Measurements from ENCODE around the gene TMEM161A.
"Not testable (repeated sequence)": the region's sequence is repeated elsewhere in the genome, so short reads cannot be mapped to it uniquely, and the experiment has no call there.

Gene TMEM161A

DNA sequence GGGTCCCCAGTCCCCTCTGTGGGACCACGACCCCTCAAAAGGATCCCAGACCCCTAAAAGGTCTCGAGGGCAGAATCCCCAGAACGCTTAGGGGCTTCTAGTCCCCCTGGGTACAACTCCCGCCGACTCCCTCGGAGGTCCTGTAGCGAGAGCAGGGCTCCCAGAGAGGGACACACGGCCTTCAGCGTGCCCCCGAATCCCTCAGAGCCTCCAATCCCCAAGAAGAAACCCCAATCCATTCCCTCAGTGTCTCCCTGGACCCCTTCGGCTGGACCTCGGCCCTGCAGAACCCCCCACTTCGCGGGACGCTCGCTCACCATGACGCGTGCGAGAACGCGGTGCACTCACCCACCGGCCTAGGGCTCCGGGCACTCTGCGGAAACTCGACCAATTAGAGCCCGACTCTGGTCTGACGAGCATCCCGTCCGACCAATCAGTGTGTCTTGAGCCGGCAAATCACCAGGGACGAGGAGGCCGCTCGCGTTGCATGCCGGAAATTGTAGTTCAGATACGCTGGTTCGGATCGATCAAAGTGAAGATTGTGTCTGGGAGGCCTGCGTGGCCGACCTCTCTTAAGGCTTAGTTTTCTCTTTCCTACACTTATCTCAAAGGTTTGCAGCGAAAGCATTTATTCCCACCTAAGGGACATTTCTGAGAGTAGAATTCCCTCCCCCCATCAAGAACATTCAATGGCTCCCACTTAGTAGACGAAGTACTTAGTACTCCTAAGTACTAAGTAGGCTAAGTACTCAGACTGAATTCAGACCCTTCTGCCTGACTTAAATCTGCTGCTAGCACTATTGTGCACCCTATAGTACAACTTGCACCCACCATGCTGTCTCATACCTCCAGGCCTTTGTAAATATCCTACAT lies at the start of gene TMEM161A:
TMEM161A (minus strand) TSS at position 370 of the 873 bp plus-strand sequence; CDS start at position 320, 50 bp downstream.
- peak; percentile 94 for DNase-seq

DNA sequence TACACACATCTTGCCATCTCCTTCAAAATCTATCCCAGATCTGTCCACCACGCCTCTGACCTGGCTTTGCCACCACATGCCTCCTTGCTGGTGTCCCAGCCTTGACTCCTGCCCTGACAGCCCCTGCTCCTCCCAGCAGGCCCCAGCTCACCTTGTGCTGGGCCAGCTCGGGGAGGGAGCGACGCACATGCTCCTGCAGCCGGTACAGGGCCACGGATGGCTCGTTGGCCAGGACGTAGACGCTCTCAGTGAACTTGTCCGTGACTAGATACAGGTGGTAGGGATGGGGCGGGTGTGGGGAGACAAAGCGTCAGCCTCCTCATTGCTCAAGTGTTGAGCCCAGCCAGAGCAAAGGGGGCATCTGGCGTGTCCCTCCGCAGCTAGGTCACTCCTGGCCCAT lies 48.5 kb upstream of the TMEM161A start:
- no peak for DNase-seq

DNA sequence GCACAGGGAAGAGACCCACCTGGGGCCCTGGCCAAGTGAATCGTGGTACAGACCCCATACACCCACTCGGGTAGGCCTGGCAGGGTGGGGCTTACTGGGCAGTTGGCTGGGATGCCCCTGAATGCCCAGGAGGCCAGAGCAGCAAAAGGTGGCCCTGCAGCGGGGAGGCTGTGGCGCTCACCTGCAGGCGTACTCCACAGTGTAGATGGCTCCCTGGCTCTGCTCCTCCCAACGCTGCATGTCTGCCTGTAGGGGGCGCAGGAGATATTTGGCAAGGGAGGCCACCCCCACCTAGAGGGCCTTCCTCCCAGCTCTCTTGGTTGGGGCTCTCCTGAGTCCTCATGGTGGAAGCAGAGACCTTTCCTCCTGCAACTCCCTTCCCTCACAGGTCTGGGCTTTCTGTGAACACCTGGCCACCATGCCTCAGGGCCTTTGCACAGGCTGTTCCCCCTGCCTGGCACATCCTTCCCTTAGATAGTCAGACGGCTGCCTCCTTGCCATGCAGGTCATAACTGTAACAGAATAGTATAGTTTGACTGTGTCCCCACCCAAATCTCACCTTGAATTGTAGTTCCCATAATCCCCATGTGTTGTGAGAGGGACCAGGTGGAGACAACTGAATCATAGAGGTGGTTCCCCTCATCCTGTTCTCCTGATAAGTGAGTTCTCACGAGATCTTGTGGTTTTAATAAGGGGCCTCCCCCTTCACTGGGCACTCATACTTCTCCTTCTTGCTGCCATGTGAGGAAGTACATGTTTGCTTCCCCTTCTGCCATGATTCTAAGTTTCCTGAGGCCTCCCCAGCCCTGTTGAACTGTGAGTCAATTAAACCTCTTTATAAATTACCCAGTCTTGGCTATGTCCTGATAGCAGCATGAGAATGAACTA lies 47.8 kb upstream of the TMEM161A start:
- peak; percentile 60 for DNase-seq

DNA sequence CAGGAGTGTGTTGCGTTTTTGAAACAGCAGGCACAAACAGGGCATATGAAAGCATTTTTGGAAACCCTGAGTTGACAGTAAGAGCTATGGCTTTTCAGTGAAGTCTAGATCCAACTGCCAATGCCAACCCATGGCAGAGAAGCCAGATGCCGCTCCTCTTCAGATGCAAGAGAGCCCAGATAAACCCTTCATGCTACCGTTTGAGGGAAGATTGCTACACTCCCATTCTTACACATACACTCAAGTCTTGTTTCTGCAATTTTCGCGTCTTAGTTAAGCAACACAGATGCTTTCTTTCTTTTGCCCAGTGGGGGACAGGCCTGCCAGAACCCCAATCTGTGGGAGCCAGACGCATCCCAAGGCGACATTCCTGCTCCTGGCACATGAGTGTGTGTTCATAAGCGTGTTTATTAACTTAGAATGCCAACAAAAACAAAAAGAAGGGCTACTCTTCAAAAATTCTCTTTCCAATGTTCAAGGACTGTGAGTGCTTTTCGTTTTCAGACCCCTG lies 43.3 kb upstream of the TMEM161A start:
- no peak for DNase-seq

DNA sequence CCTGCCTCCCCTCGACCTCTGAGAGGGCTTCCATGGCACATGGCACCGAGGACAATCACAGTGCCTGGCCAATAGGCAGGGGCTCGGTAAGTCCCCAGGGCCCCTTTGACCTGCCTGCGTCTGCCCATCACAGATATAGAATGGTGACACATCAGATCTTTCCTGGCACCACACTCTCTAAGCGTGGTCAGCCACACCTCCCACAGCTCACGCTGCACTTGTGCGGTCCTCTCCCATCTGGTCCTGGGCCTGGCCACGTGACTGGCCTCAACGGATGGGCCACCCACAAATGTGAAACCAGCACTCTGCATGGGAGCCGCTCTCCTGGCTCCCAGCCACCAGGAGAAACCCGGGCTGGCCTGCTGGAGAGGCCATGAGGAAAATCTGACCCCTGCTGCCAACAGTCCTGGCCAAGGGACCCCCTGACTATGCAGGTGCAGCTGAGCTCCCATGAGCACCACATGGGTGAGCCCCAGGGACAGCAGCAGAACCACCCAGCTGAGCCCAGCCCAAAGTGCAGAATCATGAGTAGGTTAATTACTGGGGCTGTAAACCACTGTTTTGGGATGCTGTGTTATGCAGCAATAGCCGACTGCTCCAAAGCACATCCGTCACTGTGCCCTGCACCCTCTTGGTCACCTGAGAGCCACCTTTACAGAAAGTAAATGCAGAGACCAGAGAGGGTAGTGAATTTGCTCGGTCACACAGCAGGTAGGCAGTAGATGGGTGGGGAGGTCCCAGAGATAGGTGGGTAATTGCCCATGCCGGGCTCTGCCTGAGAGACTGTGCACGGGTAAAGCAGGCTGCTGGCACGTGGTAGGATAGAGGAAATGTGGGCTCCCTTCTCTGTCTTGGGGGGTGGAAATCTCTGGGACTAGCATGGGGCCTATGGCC lies 41.5 kb upstream of the TMEM161A start:
- DNase-seq: no peak

DNA sequence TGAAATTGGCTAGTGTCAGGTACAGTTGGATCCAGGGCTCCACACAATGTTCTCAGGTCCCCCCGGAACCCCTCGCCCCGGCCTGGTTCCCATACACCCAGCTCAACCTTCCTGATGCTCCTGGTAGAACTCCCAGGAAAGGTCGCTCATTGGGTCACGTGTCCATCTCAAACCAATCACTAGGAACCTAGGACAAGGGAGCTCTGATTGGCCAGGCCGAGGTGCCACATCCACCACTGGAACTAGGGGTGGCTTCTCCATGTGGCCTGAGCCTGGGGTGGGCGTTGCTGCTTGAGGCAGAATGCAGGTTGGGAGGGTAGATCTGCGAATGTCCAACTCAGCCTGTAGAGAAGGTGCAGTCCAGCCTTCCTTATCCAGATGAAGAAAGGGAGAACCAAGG lies 38.7 kb upstream of the TMEM161A start:
- no peak for DNase-seq

DNA sequence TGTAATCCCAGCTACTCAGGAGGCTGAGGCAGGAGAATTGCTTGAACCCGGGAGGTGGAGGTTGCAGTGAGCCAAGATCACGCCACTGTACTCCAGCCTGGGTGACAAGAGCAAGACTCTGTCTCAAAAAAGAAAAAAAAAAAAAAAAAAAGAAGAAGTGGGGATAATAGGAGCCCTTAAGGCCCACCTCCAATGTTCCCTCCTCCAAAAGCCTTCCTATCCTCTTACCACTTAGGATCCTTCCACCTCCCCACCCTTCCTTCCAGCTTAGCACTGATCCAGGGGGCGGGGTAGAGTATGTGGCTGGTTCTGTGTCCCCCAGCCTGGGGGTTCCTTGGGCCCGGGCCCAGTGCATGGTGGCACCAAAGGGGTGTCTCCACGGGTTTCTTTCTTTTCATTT lies 35.0 kb upstream of the TMEM161A start:
- DNase-seq: not testable (repeated sequence)

DNA sequence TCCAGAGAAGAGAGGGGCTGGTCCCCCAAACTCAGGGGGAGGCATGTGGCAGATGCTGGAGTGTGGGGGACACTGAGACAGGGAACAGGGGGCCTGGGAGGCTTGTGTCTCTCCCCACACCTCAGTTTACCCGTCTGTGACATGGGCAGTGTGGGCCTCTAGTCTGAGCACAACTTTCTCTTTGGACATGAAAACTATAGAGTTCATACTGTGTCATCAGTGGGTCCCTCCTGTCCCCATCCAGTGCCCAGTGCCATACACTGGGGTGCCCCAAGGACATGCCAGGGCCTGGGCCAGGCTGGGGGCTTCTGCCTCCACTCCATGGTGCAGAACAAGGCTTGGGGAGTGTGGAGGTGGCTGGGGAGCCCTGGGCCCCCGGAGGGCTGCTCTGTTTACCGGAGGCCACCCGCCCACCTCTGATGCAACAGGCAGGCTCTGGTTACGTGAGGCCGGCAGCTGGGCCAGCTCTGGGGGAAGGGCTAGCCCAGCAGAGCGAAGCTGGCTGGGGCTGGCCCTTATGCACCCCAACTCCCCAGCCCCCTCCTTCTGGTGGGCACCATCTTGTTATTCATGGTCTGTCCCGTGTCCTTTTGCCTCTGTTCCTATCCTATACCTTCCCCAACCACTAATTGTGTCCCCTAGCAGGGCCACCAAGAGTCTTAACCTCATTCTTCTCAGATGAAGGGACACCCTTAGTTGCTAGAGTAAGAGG lies 33.7 kb upstream of the TMEM161A start:
- no peak for DNase-seq

DNA sequence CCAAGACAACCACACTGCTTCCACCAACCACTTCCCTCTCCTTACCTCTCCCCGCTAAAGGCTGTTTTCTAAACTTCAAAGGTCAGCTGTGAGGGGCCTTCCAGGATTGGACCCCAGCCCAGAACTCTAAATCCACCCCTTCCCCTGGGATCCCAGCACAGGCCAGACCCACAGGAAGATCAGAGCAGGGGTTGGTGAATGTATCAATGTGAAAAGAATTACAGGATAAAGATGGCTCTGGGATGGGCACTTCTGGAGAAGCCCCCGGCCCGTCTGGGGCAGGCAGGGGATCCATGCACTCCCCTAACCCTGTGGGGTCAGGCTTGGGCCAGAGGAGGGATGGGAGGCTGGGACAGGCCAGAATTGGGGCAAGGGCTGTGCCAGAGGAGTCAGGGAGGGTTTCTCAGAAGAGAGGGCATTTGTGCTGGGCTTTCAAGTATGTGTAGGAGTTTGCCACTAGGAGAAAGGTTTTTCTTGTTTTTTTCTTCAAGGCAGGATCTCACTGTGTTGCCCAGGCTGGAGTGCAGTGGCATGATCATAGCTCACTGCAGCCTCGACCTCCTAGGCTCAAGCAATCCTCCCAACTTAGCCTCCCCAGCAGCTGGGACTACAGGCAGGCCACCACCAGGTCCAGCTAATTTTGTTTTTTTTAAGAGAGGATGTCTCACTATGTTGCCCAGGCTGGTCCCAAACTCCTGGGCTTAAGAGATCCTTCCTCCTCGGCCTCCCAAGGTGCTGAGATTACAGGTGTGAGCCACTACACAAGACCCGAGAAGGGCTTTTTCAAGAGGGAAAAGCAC lies 32.8 kb upstream of the TMEM161A start:
- DNase-seq: no peak

DNA sequence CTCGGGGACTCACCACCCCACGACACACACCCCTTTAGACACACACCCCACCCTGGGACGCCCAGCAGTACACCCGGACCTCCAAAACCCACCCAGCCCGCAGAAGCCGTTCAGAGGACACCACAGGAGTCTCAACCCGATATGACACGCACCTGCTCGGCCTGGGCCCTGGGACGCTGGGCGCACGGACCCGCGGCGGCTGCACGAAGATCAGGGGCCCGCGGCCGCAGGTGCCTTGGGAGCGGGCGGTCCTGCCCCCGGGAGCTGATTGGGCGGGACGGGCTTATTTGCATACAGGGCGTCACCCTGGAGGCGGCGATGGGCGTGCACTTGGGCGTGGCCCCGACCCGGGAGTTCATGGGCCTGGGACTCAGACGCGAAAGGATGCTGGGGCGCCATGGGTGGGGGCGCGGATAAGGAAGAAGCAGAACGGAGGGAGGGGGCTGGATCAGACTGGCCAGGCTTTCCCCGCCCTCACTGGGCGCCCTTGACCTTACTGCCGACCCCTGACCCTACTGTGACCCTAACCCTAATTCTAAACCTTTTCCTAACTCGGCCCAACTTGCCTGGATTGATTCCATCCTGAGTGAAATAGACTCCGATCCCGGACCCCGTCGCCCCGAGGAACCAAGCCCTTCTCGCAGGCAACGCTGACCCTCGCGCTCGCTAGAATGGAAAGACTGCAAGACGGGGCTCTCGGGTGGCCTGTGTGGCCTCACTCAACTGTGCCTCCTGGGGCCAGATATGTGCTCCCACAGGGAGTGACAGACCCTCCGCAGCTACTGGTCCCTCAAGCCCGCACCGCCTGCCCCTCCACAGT lies 32.0 kb upstream of the TMEM161A start, which contains the start of gene MEF2B:
MEF2B (minus strand) TSS at position 211 of the 820 bp plus-strand sequence. CDS start 19,528 bp downstream, outside the sequence.
- DNase-seq: peak; percentile 59

DNA sequence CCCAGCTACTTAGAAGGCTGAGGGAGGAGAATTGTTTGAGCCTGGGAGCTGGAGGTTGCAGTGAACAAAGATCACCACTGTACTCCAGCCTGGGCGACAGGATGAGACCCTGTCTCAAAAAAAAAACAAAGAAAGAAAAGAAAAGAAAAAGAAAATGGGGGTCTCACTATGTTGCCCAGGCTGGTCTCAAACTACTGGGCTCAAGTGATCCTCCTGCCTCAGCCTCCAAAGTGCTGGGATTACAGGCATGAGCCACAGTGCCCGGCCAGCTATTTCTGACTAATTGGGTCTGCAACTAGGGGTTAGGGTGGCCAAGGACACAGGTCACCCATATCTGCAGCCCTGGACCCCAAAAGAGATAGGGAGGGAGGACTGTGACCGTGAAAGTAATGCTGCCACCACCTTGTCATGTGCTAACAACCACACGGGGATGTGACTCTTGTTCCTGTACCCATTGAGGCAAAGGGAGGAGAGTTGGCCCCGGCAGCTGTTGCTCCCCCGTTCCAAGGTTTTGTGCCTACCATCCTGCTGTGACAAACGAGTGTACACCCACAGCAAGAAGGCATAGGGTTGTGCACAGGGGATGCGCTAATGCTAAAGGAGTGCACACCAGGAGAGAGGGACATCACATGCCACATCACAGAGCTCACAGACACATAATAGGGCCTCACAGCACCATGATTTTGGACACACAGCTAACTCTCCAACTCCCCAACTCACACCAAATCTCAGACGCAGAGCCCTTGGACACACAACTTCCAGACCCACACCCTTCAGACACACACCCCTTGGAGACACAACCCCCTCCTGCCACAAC lies 31.2 kb upstream of the TMEM161A start:
- no peak for DNase-seq

DNA sequence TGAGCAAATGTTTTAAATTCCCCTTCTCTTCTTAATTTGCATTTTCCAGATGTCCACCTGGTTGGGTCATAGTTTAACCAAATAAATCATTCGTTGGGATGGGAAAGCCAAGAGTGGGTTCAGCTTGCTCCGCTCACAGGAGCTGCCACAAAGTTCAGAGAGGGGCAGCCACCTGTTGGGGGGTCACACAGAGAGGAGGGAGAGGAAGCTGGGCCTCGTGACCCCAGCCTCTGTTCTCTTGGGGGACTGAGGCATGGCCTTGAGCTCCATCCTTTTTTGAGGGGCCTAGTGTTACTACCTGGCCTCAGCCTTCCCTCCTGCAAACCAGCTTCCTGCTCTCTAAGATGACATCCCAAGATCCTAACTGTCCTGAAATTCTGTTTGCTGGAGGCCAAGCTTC lies 29.3 kb upstream of the TMEM161A start:
- no peak for DNase-seq

DNA sequence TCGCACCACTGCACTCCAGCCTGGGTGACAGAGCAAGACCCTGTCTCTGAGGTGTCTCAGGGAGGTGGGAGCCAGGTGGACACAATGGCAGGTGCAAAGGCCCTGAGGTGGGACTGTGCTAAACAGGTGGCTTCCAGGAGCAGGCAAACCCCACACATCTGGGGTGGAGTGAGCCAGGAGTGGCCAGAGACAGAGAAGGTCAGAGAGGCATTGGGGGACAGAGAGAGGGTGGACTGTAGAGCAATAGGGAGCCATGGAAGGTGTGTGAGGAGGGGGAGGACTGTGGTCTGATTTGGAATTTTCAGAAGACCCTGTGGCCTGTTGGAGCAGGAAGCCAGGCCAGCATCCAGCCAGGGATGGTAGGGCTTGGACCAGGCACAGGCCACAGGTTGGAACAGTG lies 27.1 kb upstream of the TMEM161A start:
- DNase-seq: no peak

DNA sequence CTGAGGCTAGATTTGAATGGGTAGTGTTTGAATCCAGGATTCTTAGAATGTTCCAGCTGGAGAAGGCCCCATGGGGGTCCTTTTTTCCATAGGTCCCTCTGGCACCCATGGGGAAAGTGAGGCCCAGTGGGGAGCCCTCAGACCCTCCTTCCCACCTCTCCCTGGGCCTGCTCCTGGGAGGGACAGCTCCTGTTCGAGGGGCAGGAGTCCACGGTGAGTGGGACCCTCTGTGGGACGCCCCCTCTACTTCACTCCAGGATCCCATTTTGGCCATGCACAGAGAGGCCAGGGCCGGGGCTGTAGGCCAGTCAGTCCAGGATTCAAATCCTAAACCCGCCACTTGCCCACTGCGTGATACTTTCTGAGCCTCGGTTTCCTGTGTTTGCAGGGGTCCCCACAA lies 24.2 kb upstream of the TMEM161A start:
- no peak for DNase-seq

DNA sequence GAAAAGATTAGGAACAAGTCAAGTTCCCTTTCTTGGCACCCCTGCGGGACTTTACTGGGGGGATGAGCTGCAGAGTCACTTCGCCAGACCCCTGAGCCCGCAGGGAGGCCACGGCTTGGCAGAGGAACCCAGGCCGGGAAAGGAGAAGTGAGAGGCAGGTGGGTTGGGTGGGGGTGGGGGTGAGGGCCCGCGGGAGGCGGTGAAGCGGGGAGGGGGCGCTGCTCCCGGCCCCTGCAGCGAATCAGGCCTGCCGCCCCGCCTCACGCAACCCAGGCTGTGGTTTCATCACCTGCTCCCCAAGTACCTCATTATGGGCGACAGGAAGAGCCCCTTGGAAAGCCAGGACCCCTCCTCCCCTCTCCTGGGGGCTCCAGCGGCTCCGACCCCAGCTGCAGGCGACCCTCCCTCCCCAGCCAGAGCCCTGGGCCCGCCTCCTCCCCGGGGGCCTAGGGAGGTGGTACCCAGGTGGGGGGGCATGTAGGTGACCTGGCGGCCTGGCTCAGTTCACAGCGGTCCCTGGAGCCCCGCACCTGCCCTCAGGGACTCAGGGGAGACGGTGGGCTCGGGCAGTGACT lies 22.3 kb upstream of the TMEM161A start:
- no peak for DNase-seq

DNA sequence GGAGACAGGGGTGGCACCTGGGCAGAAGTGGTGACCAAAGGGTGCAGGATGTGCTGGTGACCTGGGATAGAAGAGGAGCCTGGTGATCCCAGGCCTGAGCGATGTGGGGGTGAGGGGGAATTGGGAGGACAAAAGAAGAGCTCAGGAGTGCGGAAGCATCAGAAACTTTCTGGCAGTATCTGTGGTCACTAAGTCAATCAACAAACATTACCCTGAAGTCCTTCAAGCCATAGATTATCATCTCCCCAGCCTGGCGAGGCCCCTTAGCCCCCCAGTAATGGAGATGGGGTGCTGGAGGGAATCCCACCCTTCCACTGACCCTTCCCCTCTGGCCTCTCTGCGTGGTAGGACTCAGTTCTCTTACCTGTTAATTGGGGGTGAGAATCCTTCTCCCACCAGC lies 21.3 kb upstream of the TMEM161A start:
- no peak for DNase-seq

DNA sequence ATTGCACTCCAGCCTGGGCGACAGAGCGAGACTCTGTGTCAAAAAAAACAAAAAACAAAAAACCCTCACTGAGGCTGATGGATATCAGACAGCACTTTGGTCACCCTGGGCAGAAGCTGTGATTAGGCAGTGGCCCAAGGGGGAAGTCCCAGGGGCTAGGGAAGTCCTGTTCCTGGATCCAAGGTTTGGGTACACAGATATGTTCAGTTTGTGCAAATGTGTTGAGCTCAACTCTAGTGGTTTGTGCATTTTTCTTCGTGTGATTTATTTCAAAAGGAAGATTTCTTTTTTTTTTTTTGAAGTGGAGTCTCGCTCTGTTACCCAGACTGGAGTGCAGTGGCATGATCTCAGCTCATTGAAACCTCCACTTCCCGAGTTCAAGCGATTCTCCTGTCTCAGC lies 19.5 kb upstream of the TMEM161A start:
- no peak for DNase-seq

DNA sequence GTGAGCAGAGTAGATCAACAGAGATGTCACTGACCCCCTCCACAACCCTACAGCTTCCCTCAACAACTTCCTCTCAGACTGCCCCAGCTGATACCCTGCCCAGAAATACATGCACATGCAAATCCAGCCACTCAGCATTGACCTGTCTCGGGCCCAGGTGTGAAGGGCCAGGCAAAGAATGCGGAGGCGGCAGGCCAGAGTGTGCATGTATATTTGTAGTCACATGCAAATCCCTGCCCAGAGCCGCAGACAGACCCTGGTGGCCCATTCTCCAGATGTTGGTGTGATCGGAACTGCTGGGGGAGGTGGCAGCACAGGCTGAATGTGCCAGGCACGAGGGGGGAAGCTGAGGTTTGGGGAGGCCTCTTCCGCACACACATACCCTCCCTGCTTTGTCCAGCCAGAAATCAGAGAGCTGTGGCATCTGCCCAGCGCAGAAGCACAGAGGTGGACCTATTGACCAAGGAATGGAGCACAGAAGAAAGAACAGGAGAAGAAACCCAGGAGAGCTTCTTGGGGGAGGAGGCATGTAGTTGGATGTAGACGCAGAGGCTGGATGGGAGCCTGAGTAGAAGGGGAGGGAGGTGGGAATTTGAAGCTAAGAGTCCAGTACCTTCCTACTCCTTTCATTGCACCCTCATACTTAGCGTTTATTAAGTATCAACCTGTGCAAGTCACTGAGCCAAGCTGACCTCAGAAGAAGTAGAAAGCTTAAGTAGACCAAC lies 17.4 kb upstream of the TMEM161A start:
- no peak for DNase-seq

All from COR-L47 (cell line).